Suprapubic skin (tissue), 4 donors: ENCODE measurements around the gene PIK3R1. TPM values are rescaled to one million over a fixed set of nuclear protein-coding genes. Genes with fewer than 3 reads are reported as not detected.
A peak's percentile ranks its signal among the peaks of the same experiment; 100 is the strongest.

Experiments used
- DNase-seq, 2 donors: peaks; one replicate each; pipeline ENCODE4 v3.0.0-alpha.2; 2019; ENCODE audit warnings: low spot score in 2 of 2
- H3K27ac ChIP-seq: fragments of 200-600 bp; sonication (generic); one replicate; pipeline ENCODE4 v1.5.1; 2019
- H3K27me3 ChIP-seq: fragments of 200-600 bp; sonication (generic); one replicate; pipeline ENCODE4 v1.5.1; 2019
- H3K36me3 ChIP-seq: fragments of 200-600 bp; sonication (generic); one replicate; pipeline ENCODE4 v1.5.1; 2019
- H3K4me1 ChIP-seq: fragments of 200-600 bp; sonication (generic); one replicate; pipeline ENCODE4 v1.5.1; 2019
- H3K4me3 ChIP-seq: fragments of 200-600 bp; sonication (generic); one replicate; pipeline ENCODE4 v1.5.1; 2019; ENCODE audit warnings: mild to moderate bottlenecking
- H3K9me3 ChIP-seq: fragments of 200-600 bp; sonication (generic); one replicate; pipeline ENCODE4 v1.5.1; 2019
- CTCF ChIP-seq, 2 donors: fragments of 200-600 bp in 1 of 2; fragments of 450-650 bp in 1 of 2; sonication (generic) in 1 of 2; IDR thresholded peaks; one replicate each; pipeline ENCODE4 v1.5.1; 2016 to 2019; ENCODE audit warnings: antibody characterized with exemption in 2 of 2, mild to moderate bottlenecking in 1 of 2, moderate library complexity in 1 of 2
- EP300 ChIP-seq: sonication (generic); formaldehyde crosslinking; IDR thresholded peaks from one replicate; pipeline ENCODE4 v1.6.1; 2017; ENCODE audit warnings: antibody characterized with exemption
- POLR2A ChIP-seq, 2 donors: fragments of 450-650 bp; IDR thresholded peaks; one replicate each; pipeline ENCODE4 v1.6.1; 2017; ENCODE audit warnings: antibody characterized with exemption in 2 of 2, mild to moderate bottlenecking in 2 of 2, moderate library complexity in 2 of 2
- POLR2AphosphoS5 ChIP-seq, 3 donors: sonication (generic); formaldehyde crosslinking; IDR thresholded peaks; one replicate each; pipeline ENCODE4 v1.6.1; 2017; ENCODE audit warnings: antibody characterized with exemption in 3 of 3
- WGBS: methylation state at CpG from one replicate; pipeline ENCODE4 v1.1.5; 2018; 5-methylcytosine and 5-hydroxymethylcytosine counted together
- total RNA-seq, 4 donors: library from RNA; depleted of rRNA; stranded (reverse); fragments of >200 nt; gene quantifications; one replicate each; pipeline ENCODE4 v1.1.0, GENCODE V29; 2016

Gene PIK3R1
- total RNA-seq, 4 donors from 2014 or later, result 96.5 to 257 (median 181) TPM

GRCh38 chr5:68277431-68277830 is 61.9 kb downstream of the PIK3R1 start:
- TF ChIP-seq EP300, result no peak
- no peak for TF ChIP-seq POLR2AphosphoS5 (IDR thresholded peaks at IDR 0.05)
- no peak for TF ChIP-seq POLR2A (IDR thresholded peaks at IDR 0.05)
- TF ChIP-seq CTCF (IDR thresholded peaks at IDR 0.05), result no peak
- Histone ChIP-seq H3K27me3 (no peaks in the 10 kb centered on the region), H3K36me3 (peaks cover 79% of the 10 kb centered on the region), H3K4me3 (no peak overlapping the region), H3K9me3 (no peaks in the 10 kb centered on the region), H3K27ac (no peak overlapping the region), H3K4me1 (peaks cover 38% of the 10 kb centered on the region)
- no peak for DNase-seq
- 92% methylated on average over 5 of the region's 5 CpGs for WGBS

- Histone ChIP-seq H3K36me3 (peaks cover 91% of the 10 kb centered on the region), H3K27me3 (no peaks in the 10 kb centered on the region), H3K9me3 (no peaks in the 10 kb centered on the region), H3K4me1 (peaks cover 14% of the 10 kb centered on the region), H3K27ac (no peak overlapping the region), H3K4me3 (no peak overlapping the region)
- TF ChIP-seq POLR2AphosphoS5 (IDR thresholded peaks at IDR 0.05) (no peak), CTCF (IDR thresholded peaks at IDR 0.05) (no peak), EP300 (no peak), POLR2A (IDR thresholded peaks at IDR 0.05) (no peak)
- 94% methylated on average over 4 of the region's 4 CpGs for WGBS
- DNase-seq, result no peak
Observed at GRCh38 chr5:68279984-68280383, 64.4 kb downstream of the PIK3R1 start.

- Histone ChIP-seq H3K27me3 (no peaks in the 10 kb centered on the region), H3K9me3 (no peaks in the 10 kb centered on the region), H3K27ac (no peak overlapping the region), H3K36me3 (peaks cover 80% of the 10 kb centered on the region), H3K4me1 (peaks cover 23% of the 10 kb centered on the region), H3K4me3 (no peak overlapping the region)
- 96% methylated on average over 4 of the region's 4 CpGs for WGBS
- DNase-seq, result no peak
- TF ChIP-seq EP300, result no peak
- no peak for TF ChIP-seq POLR2AphosphoS5 (IDR thresholded peaks at IDR 0.05)
- no peak for TF ChIP-seq POLR2A (IDR thresholded peaks at IDR 0.05)
- no peak for TF ChIP-seq CTCF (IDR thresholded peaks at IDR 0.05)
Observed at GRCh38 chr5:68282001-68282400, 66.4 kb downstream of the PIK3R1 start.

- Histone ChIP-seq H3K36me3 (peaks cover 62% of the 10 kb centered on the region), H3K9me3 (no peaks in the 10 kb centered on the region)
- WGBS, result 64% methylated on average over 4 of the region's 4 CpGs
Observed at GRCh38 chr5:68283766-68284165, 68.2 kb downstream of the PIK3R1 start.

More at GRCh38 chr5:68283766-68284165, 68.2 kb downstream of the PIK3R1 start:
- no peak for TF ChIP-seq POLR2AphosphoS5 (IDR thresholded peaks at IDR 0.05)
- no peak for TF ChIP-seq EP300
- no peak for TF ChIP-seq CTCF (IDR thresholded peaks at IDR 0.05)
- no peak for TF ChIP-seq POLR2A (IDR thresholded peaks at IDR 0.05)
- no peak for DNase-seq
- Histone ChIP-seq H3K27me3 (no peaks in the 10 kb centered on the region), H3K27ac (peak overlapping the region; percentile 10), H3K4me3 (no peak overlapping the region), H3K4me1 (peaks cover 33% of the 10 kb centered on the region)
